ENCODE results near the gene MRFAP1L1. TPM values are rescaled to one million over a fixed set of nuclear protein-coding genes. Genes with fewer than 3 reads are reported as not detected.

Gene MRFAP1L1
- total and polyA plus RNA-seq, 2 donors (not counting 3 experiments of a cell fraction or from before 2014, with no cell fraction given) = 28.7 to 42.0 TPM

DNA sequence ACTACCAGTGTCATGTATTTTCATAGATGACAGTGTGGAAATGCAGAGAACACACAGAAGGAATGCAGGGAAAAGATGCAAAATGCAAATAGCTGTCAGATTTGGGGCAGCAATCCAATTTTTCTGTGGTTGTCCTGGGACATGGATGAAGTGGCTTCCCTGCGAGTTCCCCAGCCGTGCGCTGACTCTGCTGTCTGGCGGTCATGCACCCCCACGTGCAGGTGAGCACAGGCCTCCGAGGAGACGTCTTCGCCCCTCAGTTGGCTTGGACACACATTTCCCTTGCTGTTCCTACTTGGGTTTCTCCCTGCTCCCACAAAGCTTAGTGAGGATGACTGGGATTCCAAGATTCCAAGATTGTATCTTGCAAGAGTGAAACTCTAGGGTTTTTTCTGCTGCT, 30.7 kb upstream of the MRFAP1L1 start:
- no peak overlapping the region for H3K4me3 ChIP-seq (replicated peaks in 1 of 3; ENCODE audit: insufficient read depth in 1 of 3, low read depth in 1 of 3, low read length in 3 of 3)
- H3K27ac ChIP-seq (ENCODE audit: insufficient read depth, low read depth, low read length) = no peak overlapping the region
- TF ChIP-seq POLR2A (IDR thresholded peaks at IDR 0.05; ENCODE audit: low read depth, low read length) = no peak
- TF ChIP-seq JUN (IDR thresholded peaks at IDR 0.05; ENCODE audit: borderline replicate concordance, insufficient read depth, insufficient read length, low read depth) = no peak
- no peak for TF ChIP-seq MYC (IDR thresholded peaks at IDR 0.05; ENCODE audit: low read depth, low read length)
- TF ChIP-seq, protein P1, sequence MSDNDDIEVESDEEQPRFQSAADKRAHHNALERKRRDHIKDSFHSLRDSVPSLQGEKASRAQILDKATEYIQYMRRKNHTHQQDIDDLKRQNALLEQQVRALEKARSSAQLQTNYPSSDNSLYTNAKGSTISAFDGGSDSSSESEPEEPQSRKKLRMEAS (IDR thresholded peaks at IDR 0.05; ENCODE audit: insufficient read depth, insufficient read length) = no peak
- no peak for TF ChIP-seq POLR2AphosphoS5 (IDR thresholded peaks at IDR 0.05; ENCODE audit: insufficient read depth, low read depth, low read length)
- H3K79me2 ChIP-seq (ENCODE audit: control insufficient read depth, insufficient read depth, low read length) = no peaks in the 10 kb centered on the region
- no peak for FAIRE-seq
- no peaks in the 10 kb centered on the region for H3K9me1 ChIP-seq (replicated peaks; ENCODE audit: control insufficient read depth, extremely low read depth, insufficient read depth, low read length)
- no peaks in the 10 kb centered on the region for H3K9me3 ChIP-seq (replicated peaks; ENCODE audit: control insufficient read depth, insufficient read depth, low read length)
- no peak overlapping the region for H2AFZ ChIP-seq (ENCODE audit: low read depth, low read length)
- no peak for DNase-seq (ENCODE audit: low read depth, low spot score)
- dilution Hi-C loops (cut with MboI; ENCODE audit: extremely low pct_ligation_motif_present, low sequenced_read_pairs) (no loop called here), intact Hi-C loops (cut with micrococcal nuclease) (no loop called here)
- no peaks in the 10 kb centered on the region for H3K4me1 ChIP-seq (ENCODE audit: control insufficient read depth, extremely low read depth, insufficient read depth, low read length)
- no peak overlapping the region for H3K4me2 ChIP-seq (ENCODE audit: insufficient read depth, low read length)
- ChIA-PET POLR2A (no interaction called here), CTCF (interaction anchor here (1.0 kb wide), 1 partner anchor 134 kb away, joined by 3 read pairs; no protein-coding TSS in a partner anchor)
- H4K20me1 ChIP-seq (replicated peaks; ENCODE audit: control insufficient read depth, extremely low read depth, insufficient read depth, low read length) = no peaks in the 10 kb centered on the region
- H3K27me3 ChIP-seq (ENCODE audit: control insufficient read depth in 2 of 2, insufficient read depth in 2 of 2, low read length in 2 of 2) = peaks cover 0 to 1% of the 10 kb centered on the region in 2 experiments
- no TSS peak for BruUV-seq (replicated peaks)
- no peaks in the 10 kb centered on the region for H3K36me3 ChIP-seq (ENCODE audit: control insufficient read depth in 2 of 2, extremely low read depth in 1 of 2, insufficient read depth in 2 of 2, low read length in 2 of 2)
- no peak overlapping the region for H3K9ac ChIP-seq (replicated peaks; ENCODE audit: extremely low read depth, insufficient read depth, low read length)

DNA sequence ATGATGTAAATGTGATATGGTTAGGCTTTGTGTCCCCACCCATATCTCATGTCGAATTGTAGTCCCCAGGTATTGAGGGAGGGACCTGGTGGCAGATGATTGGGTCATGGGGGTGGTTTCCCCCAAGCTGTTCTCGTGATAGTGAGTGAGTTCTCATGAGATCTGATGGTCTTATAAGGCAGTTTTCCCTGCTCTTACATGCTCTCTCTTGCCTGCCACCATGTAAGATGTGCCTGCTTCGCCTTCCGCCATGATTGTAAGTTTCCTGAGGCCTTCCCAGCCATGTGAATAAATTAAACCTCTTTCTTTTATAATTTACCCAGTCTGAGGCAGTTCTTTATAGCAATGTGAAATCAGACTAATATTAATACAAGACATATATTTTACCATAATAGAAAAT, 30.3 kb upstream of the MRFAP1L1 start:
- H3K27ac ChIP-seq (ENCODE audit: insufficient read depth, low read depth, low read length) = no peak overlapping the region
- no TSS peak for BruUV-seq (replicated peaks)

More for the DNA sequence above, 30.3 kb upstream of the MRFAP1L1 start:
- H3K4me1 ChIP-seq (ENCODE audit: control insufficient read depth, extremely low read depth, insufficient read depth, low read length) = no peaks in the 10 kb centered on the region
- dilution Hi-C loops (cut with MboI; ENCODE audit: extremely low pct_ligation_motif_present, low sequenced_read_pairs) (no loop called here), intact Hi-C loops (cut with micrococcal nuclease) (no loop called here)
- no peak overlapping the region for H3K4me3 ChIP-seq (replicated peaks in 1 of 3; ENCODE audit: insufficient read depth in 1 of 3, low read depth in 1 of 3, low read length in 3 of 3)
- DNase-seq (ENCODE audit: low read depth, low spot score) = no peak
- ChIA-PET POLR2A (no interaction called here), CTCF (interaction anchor here (1.0 kb wide), 1 partner anchor 134 kb away, joined by 3 read pairs; no protein-coding TSS in a partner anchor)
- TF ChIP-seq, protein P2, sequence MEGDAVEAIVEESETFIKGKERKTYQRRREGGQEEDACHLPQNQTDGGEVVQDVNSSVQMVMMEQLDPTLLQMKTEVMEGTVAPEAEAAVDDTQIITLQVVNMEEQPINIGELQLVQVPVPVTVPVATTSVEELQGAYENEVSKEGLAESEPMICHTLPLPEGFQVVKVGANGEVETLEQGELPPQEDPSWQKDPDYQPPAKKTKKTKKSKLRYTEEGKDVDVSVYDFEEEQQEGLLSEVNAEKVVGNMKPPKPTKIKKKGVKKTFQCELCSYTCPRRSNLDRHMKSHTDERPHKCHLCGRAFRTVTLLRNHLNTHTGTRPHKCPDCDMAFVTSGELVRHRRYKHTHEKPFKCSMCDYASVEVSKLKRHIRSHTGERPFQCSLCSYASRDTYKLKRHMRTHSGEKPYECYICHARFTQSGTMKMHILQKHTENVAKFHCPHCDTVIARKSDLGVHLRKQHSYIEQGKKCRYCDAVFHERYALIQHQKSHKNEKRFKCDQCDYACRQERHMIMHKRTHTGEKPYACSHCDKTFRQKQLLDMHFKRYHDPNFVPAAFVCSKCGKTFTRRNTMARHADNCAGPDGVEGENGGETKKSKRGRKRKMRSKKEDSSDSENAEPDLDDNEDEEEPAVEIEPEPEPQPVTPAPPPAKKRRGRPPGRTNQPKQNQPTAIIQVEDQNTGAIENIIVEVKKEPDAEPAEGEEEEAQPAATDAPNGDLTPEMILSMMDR (IDR thresholded peaks at IDR 0.05; ENCODE audit: extremely low read depth in 1 of 2, insufficient read depth in 1 of 2, low read depth in 1 of 2, low read length in 2 of 2) = no peak
- no peak overlapping the region for H3K9ac ChIP-seq (replicated peaks; ENCODE audit: extremely low read depth, insufficient read depth, low read length)
- FAIRE-seq = no peak
- no peak overlapping the region for H2AFZ ChIP-seq (ENCODE audit: low read depth, low read length)
- H3K9me1 ChIP-seq (replicated peaks; ENCODE audit: control insufficient read depth, extremely low read depth, insufficient read depth, low read length) = no peaks in the 10 kb centered on the region
- no peaks in the 10 kb centered on the region for H3K9me3 ChIP-seq (replicated peaks; ENCODE audit: control insufficient read depth, insufficient read depth, low read length)
- H3K36me3 ChIP-seq (ENCODE audit: control insufficient read depth in 2 of 2, extremely low read depth in 1 of 2, insufficient read depth in 2 of 2, low read length in 2 of 2) = no peaks in the 10 kb centered on the region
- no peaks in the 10 kb centered on the region for H4K20me1 ChIP-seq (replicated peaks; ENCODE audit: control insufficient read depth, extremely low read depth, insufficient read depth, low read length)
- peaks cover 0 to 1% of the 10 kb centered on the region in 2 experiments for H3K27me3 ChIP-seq (ENCODE audit: control insufficient read depth in 2 of 2, insufficient read depth in 2 of 2, low read length in 2 of 2)
- H3K4me2 ChIP-seq (ENCODE audit: insufficient read depth, low read length) = no peak overlapping the region
- H3K79me2 ChIP-seq (ENCODE audit: control insufficient read depth, insufficient read depth, low read length) = no peaks in the 10 kb centered on the region

Measured in endothelial cell of umbilical vein (primary cell).